Parathyroid adenoma (tissue), 2 donors: ENCODE measurements around the gene GRPEL2.

Experiments used
- H2AFZ ChIP-seq: fragments of 300-600 bp; sonication (generic); one replicate; pipeline ENCODE4 v1.7.0; 2017; ENCODE audit warnings: antibody characterized with exemption, mild to moderate bottlenecking
- H3K27ac ChIP-seq: fragments of 300-600 bp; sonication (generic); one replicate; pipeline ENCODE4 v1.7.0; 2017
- H3K27me3 ChIP-seq: fragments of 300-600 bp; sonication (generic); one replicate; pipeline ENCODE4 v1.7.0; 2017; ENCODE audit warnings: low read length; ENCODE audit not compliant: control insufficient read depth, insufficient read depth
- H3K36me3 ChIP-seq: fragments of 300-600 bp; sonication (generic); one replicate; pipeline ENCODE4 v1.7.0; 2017; ENCODE audit warnings: low read length; ENCODE audit not compliant: control insufficient read depth, insufficient read depth
- H3K4me1 ChIP-seq: fragments of 300-600 bp; sonication (generic); one replicate; pipeline ENCODE4 v1.7.0; 2017; ENCODE audit warnings: control low read depth
- H3K4me2 ChIP-seq: fragments of 300-600 bp; sonication (generic); one replicate; pipeline ENCODE4 v1.7.0; 2017; ENCODE audit warnings: low read length
- H3K4me3 ChIP-seq: fragments of 300-600 bp; sonication (generic); one replicate; pipeline ENCODE4 v1.7.0; 2017; ENCODE audit warnings: low read depth, low read length
- H3K79me2 ChIP-seq: fragments of 300-600 bp; sonication (generic); one replicate; pipeline ENCODE4 v1.7.0; 2017; ENCODE audit warnings: control low read depth
- H3K9ac ChIP-seq: fragments of 300-600 bp; sonication (generic); one replicate; pipeline ENCODE4 v1.7.0; 2017; ENCODE audit warnings: mild to moderate bottlenecking
- H3K9me3 ChIP-seq: fragments of 300-600 bp; sonication (generic); one replicate; pipeline ENCODE4 v1.7.0; 2017; ENCODE audit warnings: low read length; ENCODE audit not compliant: control insufficient read depth
- TF ChIP-seq, protein P1 (sequence below): fragments of 300-600 bp; sonication (generic); IDR thresholded peaks from one replicate; pipeline ENCODE4 v1.7.0; 2017; ENCODE audit warnings: antibody characterized with exemption, mild to moderate bottlenecking
- donor health status: primary hyperparathyroidism.

Gene GRPEL2

DNA sequence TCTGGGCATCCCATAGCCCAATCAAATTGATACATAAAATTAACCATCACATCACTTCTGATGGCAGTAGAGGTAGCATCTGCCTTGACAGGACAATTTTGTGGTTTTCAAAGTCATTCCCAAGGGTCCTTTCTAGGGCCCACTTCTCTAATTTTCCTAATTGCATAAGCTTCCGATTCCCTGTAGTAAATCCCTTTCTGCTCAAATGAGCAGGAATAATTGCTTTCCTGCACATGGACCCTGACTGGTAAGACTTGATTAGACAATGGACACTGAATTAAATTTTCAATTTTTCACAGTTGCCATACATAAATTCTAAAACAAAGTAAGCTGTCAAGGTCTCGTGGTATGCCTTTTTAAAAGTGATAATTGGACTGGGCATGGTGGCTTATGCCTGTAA lies 55.8 kb downstream of the GRPEL2 start:
- TF ChIP-seq, protein P1, sequence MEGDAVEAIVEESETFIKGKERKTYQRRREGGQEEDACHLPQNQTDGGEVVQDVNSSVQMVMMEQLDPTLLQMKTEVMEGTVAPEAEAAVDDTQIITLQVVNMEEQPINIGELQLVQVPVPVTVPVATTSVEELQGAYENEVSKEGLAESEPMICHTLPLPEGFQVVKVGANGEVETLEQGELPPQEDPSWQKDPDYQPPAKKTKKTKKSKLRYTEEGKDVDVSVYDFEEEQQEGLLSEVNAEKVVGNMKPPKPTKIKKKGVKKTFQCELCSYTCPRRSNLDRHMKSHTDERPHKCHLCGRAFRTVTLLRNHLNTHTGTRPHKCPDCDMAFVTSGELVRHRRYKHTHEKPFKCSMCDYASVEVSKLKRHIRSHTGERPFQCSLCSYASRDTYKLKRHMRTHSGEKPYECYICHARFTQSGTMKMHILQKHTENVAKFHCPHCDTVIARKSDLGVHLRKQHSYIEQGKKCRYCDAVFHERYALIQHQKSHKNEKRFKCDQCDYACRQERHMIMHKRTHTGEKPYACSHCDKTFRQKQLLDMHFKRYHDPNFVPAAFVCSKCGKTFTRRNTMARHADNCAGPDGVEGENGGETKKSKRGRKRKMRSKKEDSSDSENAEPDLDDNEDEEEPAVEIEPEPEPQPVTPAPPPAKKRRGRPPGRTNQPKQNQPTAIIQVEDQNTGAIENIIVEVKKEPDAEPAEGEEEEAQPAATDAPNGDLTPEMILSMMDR: no peak
- H3K9me3 ChIP-seq: no peaks in the 10 kb centered on the region

DNA sequence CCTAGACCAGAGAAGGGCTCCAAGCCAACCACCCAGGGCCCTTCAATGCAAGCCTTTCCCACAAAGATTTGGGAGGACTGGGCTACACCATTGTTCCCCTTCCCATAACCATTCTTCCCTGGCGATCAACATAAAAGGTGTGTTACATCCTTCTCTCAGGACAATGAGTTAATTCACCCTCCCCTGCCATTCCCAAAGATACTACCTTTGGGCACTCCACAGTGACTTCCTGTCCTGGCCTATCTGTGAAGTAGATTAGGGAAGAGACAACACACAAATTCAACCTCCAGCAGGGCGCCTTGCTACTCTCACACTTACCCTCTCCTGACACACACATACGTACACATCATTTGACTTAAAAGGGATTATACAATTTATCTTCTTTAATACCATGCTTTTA lies 57.0 kb downstream of the GRPEL2 start:
- TF ChIP-seq, protein P1: no peak
- Histone ChIP-seq H3K9me3 (no peaks in the 10 kb centered on the region), H3K79me2 (no peaks in the 10 kb centered on the region), H3K36me3 (no peaks in the 10 kb centered on the region), H3K4me3 (no peak overlapping the region), H3K4me1 (no peaks in the 10 kb centered on the region), H3K27me3 (no peaks in the 10 kb centered on the region), H2AFZ (no peak overlapping the region), H3K4me2 (no peak overlapping the region), H3K27ac (no peak overlapping the region), H3K9ac (no peak overlapping the region)

More for the DNA sequence above, 55.8 kb downstream of the GRPEL2 start:
- H3K9ac ChIP-seq: no peak overlapping the region
- no peaks in the 10 kb centered on the region for H3K4me1 ChIP-seq
- no peaks in the 10 kb centered on the region for H3K79me2 ChIP-seq
- H3K27me3 ChIP-seq: no peaks in the 10 kb centered on the region
- no peak overlapping the region for H3K27ac ChIP-seq
- no peaks in the 10 kb centered on the region for H3K36me3 ChIP-seq
- no peak overlapping the region for H2AFZ ChIP-seq
- no peak overlapping the region for H3K4me3 ChIP-seq
- H3K4me2 ChIP-seq: no peak overlapping the region
